LNCaP clone FGC (cell line): ENCODE measurements around the gene TST.
A peak's percentile ranks its signal among the peaks of the same experiment; 100 is the strongest.

Source experiments
- DNase-seq: peaks from one replicate; pipeline ENCODE4 v3.0.0-alpha.2; 2011; ENCODE audit warnings: low read depth
- H3K4me3 ChIP-seq: 2 replicates; pipeline ENCODE4 v1.5.1; 2011; ENCODE audit warnings: mild to moderate bottlenecking, low read depth, low read length, control low read depth
- CTCF ChIP-seq: IDR thresholded peaks from 2 replicates; pipeline ENCODE4 v1.5.1; 2012; ENCODE audit warnings: mild to moderate bottlenecking; ENCODE audit not compliant: control insufficient read depth, insufficient read depth; ENCODE audit errors: extremely low read depth

Gene TST

GRCh38 chr22:37019309-37020191, at the start of gene TST, which contains the start of gene MPST:
Gene TST, minus strand, starts transcription at chr22:37019447. Its CDS starts 715 bp downstream, at chr22:37018732.
Gene MPST, plus strand, starts transcription at chr22:37019742. Its CDS starts 95 bp downstream, at chr22:37019837.
- no peak for TF ChIP-seq CTCF
- DNase-seq, result no peak
- H3K4me3 ChIP-seq, result peak within 1 kb of the TSS; percentile 78

DNA sequence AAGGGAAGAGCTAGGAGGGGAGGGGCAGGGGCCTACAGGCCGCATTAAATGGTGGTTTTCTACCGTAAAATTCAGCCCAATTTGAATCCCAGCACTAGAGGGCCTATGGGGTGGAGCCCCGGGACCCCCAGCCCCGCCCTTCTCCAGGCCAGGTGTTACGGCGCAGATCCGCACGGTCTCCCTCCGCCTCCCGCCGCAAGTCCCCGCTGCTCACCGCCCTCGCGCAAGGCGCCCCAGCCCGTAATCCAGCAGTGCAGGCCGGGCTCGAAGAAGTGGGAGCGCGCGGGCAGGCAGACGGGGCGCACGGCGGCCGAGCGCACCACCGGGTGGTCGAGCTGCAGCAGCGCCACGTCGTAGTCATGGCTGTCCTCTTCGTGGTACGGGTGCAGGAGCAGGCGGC, 49.6 kb upstream of the TST start:
- no peak overlapping the region for H3K4me3 ChIP-seq
- no peak for DNase-seq
- no peak for TF ChIP-seq CTCF

DNA sequence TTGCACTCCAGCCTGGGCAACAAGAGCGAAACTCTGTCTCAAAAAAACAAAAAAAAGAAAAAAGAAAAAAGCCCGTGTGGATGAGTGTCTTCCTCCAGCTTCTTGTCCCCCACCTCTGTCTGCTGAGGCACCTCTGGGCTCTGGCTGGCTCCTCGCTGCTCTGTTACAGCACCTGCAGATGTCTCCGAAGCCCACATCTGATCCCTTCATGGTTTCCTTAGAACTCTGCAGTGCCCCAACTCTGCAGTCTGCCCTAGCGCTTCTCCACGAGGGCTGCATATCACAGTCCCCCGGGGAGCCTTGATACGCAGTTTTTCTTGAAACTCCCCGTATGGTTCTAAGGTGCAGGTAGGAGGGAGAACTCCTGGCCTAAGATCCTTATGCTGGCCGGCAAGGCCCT, 48.2 kb upstream of the TST start:
- H3K4me3 ChIP-seq, result no peak overlapping the region
- no peak for DNase-seq
- no peak for TF ChIP-seq CTCF

DNA sequence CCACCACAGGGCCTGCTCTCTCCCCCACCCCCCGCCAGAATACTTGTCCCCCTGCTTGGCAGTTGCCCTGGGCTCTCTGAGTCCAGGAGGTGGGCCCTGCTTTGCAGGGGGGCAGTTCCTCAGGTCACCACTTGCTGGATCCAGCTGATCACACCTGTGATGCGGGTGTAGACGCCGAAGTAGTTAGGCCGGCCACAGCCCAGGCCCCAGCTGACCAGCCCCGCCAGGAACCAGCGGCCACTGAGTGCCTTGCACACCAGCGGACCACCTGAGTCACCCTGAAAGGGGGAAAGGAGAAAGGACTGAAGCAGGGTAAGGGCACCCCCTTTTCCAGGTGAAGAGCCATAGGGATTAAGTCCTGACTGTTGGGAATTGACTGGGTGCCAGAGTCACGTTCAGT, 46.7 kb upstream of the TST start:
- TF ChIP-seq CTCF, result no peak
- DNase-seq, result no peak

DNA sequence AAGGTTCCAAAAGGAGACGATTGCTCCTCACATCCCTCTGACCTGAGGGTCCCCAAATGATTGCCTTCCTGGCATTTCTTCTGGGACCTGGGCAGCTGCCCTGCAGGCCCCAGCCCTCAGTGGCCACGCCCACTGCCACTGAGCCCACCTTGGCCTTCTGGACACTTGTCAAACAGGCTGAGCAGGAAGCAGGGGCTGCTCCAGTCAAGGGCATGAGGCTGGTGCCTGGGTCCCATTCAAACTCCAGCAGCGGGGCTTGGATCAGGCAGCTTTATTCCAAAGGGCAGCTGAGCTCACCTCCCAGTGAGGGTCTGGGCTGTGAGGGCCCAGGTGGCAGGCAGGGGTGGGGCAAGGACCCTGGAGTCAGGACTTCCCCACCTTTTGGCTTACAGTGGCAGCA, 45.9 kb upstream of the TST start:
- TF ChIP-seq CTCF, result no peak
- no peak overlapping the region for H3K4me3 ChIP-seq
- DNase-seq, result no peak

More for the DNA sequence above, 46.7 kb upstream of the TST start:
- H3K4me3 ChIP-seq, result no peak overlapping the region

DNA sequence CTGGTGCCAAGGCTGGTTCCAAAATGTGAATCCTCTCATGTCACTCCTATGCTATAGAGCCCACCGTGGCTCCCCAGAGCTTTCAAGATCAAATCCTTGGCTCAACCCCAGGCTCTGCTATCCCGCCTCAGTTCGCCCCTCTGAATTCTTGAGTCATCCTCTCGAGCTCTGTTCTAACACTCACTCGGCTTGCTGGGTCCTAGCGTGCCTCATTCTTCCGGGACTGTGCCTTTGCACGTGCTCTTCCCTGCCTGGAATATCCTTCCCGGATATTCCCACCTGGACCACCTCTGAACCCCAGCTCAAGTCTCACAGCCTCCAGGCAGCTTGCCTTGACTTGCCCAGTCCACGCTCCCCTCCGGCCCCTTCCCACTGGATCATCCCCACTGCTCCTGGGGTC, 45.3 kb upstream of the TST start:
- TF ChIP-seq CTCF, result no peak
- no peak overlapping the region for H3K4me3 ChIP-seq
- no peak for DNase-seq
